HG03045 (cell line): ENCODE results near the gene ZNF248.
"Not testable (repeated sequence)": the region's sequence is repeated elsewhere in the genome, so short reads cannot be mapped to it uniquely, and the experiment has no call there.

Experiments used
- ATAC-seq: cut with Tn5 transposase; IDR thresholded peaks from one replicate; pipeline ENCODE4 v1.9.1; 2021; ENCODE audit warnings: mild to moderate bottlenecking, moderate library complexity; ENCODE audit not compliant: unreplicated experiment

ZNF248 gene

DNA sequence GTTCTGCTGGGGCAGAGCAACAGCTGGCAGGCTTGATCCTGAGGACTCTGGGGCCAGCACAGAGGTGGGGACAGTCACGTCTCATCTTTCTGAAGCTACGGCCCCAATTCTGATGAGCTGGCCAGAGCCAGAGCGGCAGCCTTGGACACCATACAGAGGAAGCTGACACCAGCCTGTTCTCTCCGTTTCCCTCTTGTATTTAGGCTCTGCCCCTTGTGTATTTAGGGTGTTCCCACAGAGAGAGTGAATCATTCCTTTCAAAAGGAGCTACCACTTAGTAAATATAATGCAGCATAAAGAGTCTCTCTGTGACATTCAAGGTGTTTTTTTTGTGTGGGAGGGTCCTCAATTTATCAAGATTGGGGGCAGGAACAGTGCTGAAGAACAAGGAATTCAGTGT is 109.2 kb downstream of the ZNF248 start:
- ATAC-seq = no peak

DNA sequence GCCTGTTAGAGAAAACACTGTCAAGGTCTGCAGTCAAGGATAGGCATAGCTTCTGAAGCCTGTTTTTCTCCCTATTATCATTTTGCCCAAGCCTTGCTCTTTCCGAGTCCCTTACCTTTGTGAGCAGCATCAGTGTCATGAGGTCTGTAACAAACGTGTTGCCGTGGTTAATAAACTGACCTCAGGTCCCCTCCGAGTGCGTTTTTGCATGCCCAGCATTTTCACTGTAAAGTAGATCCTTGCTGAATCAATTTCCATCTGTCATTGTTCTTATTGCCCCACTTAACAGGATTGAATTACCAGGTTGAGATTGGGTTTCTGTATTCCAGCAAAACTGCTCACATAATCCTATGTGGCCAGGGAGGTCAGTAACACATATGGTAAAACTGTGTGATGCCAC is 110.3 kb downstream of the ZNF248 start:
- no peak for ATAC-seq

DNA sequence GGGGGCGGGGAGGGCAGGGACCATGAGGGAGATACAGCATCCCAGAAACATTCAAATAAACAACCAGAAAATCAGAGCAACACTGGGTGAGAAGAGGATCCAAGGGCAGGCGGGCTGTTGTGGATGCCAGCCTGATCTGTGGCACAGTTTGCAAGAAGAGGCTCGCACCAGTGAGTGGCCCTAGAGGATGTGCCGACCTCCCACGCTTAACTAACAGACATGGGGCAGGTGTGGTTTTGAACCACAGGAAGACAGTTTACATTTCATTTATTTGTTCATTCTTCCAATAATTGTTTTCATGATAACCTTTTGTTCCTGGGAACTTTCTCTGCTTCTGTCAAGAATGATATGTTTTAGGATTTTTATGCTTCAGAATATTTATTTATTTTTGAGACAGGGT is 115.6 kb downstream of the ZNF248 start:
- ATAC-seq = no peak

DNA sequence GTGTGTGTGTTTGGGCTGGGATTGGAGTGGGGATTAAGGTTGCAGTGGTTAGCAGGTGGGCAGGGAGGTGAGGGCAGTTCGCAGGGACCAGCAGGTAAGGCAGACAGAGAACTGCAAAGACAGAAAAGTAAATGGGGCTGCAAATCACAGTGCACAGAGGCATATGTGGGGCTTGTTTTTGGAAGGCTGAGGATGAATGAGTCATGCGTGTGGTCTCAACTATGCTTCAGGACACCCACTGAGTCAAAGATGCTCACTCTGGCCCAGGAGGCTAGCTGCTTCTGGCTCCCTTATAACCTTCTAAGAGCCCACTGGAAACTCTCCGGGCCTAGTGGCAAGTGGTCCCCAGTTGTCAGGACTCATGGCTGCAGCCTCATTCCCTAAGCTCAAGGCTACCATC is 118.2 kb downstream of the ZNF248 start:
- ATAC-seq = no peak

DNA sequence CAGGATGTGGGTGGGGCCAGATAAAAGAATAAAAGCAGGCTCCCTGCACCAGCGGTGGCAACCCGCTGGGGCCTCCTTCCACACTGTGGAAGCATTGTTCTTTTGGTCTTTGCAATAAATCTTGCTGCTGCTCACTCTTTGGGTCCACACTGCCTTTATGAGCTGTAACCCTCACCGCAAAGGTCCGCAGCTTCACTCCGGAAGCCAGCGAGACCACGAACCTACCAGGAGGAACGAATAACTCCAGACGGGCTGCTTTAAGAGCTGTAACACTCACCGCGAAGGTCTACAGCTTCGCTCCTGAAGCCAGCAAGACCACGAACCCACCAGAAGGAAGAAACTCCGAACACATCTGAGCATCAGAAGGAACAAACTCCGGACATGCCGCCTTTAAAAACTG is 119.2 kb downstream of the ZNF248 start:
- not testable (repeated sequence) for ATAC-seq

DNA sequence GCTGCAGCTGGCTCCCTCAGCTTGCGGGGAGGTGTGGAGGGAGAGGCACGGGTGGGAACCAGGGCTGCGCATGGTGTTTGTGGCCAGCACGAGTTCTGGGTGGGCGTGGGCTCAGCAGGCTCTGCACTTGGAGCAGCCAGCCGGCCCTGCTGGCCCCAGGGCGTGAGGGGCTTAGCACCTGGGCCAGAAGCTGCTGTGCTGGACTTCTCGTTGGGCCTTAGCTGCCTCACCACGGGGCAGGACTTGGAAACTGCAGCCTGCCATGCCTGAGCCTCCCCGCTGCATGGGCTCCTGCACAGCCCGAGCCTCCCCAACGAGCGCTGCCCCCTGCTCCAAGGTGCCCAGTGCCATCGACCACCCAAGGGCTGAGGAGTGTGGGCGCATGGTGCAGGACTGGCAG is 120.1 kb downstream of the ZNF248 start:
- no peak for ATAC-seq

DNA sequence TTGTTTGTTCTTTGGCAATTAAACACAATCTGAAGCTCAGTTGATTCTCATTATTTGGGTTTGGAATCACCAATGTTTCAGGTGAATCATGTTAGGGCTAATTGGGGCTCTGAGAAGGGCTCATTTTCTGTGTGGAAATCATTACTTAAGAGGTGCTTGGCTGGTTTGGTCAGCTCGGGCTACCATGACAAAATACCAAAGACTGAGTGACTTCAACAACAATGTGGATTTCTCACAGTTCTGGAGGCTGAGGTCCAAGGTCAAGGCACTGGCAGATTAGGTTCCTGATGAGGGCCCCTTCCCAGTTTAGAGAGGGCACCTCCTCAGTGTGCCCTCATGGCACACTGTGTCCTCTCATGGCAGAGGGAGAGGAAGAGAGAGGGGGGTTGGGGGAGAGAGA is 121.3 kb downstream of the ZNF248 start:
- no peak for ATAC-seq

DNA sequence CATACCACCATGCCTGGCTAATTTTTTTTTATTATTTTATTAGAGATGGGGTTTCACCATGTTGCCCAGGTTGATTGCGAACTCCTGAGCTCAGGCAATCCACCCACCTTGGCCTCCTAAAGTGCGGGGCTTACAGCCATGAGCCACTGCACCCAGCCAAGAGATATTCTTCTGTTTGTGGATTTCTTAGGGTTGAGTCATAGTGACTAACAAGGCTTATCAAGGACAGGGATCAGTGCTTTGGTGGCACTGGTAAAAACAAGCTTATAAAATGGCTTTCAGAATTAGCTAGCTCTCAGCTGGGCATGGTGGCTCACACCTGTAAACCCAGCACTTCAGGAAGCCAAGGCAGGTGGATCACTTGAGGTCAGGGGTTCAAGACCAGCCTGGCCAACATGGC is 122.4 kb downstream of the ZNF248 start:
- no peak for ATAC-seq
